DMS153 (cell line): ENCODE measurements around the gene PPIF.

Experiments
- DNase-seq: peaks from one replicate; lab custom pipeline; 2025; lab: John Stamatoyannopoulos, UW

The PPIF gene

DNA sequence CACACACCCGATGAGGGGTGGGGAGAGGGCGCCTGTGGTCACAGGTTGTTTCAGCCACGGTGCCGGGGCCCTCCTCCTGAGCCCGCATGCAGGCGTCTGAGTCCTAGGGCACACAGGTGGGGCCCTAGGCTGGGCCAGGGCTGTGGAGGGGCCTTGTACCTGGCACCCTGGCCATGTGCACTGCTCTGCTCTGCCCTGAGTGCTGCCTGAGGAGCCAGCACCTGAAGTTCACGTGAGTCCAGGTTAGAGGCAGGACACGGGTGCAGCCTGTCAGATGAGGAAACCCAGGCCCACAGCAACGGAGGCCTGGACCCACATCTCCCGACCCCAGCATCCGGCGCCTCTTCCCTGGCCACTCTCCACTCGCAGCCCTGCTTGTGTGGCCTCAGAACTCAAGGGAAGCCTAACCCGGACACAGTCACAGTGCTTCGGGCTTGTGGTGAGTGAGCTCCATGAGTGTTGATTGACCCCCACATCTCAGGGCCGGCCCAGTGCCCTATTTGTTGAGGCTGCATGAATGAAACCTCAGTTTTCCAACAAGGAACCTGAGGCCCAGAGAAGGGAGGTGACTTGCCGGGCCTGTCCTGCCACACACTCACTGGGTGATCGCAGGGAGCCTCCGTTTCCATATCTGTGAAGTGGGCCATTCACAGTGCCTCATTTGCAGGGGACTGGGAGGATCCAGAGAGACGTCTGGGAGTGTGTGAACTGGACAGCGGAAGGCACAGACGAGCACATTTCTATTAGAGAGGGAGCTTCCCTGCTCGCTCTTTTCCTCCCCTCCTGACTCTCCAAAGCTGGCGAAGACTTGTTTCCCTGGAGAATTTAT is 39.6 kb downstream of the PPIF start:
- no peak for DNase-seq

DNA sequence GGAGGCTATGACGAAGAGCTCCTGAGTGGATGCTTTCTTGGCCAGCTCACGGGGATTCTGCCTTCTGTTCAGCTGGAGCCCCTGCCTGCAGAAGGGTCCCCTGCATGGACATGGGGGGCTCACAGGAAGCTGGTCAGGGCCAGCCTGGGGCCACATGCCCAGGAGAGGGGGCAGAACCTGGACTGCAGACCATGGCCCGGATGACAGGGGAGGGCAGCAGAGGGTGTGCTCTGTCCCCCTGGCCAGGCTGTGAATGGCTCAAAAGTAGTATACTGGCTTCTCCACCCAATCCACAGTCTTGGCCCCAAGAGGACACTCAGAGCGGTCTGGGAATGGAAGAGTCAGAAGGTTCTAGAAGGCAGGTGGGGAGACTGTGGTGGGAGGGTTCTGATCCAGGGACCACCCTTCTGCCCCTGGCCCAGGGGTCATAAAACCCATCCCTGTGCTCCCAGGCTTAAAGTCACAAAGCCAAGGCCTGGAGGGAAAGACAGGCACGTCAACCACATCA is 40.3 kb downstream of the PPIF start:
- DNase-seq: no peak

DNA sequence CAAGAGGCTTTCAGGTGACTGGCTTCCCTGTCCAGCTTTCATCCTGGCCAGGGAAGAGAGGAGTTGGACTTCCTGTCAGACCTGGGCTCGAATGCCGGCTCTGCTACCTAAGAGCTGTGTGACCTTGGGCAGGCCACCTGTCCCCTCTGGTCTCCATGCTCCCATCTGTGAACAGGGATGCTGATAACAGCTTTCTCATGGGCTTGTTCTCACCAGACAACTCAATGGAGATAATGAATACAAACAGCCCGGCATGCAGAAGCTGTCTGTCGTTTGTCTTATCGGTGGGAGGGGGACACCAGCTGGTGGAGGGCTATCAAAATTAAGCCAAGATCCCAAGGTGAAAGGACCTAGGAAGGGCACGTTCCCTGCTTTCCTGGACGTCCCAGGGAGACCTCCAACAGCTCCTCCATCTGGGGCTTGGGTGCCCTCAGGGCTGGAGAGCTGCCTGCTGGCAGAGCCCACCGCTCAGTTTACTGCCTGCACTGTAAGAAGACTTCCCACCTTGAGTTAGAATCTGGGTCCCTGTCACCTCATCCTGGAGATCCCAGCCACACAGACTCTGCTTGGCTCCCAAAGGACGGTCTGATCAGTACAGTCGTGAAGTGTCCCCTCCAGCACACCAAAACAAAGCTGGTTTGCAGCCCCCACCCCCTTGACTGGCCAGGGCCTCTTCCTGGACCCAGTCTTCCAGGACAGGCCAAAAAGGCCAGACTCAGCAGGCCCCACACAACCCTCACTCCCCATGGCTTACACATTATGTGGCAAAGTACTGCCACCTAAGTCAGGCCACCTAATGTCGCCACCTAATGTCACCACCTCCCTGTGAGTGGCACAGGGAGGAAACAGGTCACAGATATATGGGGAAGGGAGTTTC is 40.9 kb downstream of the PPIF start:
- DNase-seq: no peak

DNA sequence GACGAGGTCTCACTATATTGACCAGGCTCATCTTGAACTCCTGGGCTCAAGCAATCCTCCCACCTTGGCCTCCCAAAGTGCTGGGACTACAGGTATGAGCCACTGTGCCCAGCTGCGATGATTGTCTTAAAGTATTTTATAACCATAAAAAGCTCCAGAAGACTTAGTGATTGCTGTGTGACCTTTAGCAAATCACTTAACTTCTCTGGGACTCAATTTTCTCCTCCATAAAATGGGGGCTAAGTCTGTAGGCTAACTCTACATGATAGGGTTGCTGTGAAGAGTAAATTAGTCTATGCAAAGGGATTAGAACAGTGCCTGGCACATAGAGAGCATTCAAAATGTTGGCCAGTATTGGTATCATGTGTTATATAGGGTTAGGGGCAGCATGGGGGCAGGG is 42.8 kb downstream of the PPIF start:
- no peak for DNase-seq

DNA sequence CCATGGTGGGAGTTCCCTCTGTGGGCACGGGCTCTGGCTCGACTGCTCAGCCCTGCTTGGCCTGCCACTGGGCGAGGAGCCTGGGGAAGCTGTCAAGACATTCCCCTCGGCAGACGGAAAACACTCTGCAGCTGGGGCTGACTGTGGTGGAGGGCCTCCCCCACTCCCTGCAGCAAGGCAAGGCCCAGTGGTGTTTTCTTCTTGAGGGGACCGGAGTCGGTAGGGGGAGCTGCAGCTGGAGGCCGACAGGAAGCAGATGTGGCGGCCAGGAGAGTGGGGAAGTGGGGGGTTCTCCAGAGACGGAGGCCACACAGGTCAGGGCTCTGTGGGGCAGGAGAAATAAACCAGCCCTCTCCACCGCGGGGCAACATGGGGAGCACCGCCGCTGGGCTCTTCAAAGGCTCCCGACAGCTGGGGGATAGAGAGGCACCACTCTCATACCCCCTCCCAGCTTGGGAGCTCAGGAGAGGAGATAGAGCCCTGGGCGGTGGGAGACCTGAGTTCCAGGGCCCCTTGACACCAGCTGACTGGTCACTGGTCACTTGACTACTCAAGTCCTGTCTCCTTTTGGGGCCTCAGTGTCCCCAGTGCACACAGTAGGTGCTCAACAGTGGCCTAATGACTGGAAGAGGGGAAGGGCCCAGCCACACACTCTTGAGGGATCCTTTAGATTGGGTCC is 43.4 kb downstream of the PPIF start:
- DNase-seq: no peak

DNA sequence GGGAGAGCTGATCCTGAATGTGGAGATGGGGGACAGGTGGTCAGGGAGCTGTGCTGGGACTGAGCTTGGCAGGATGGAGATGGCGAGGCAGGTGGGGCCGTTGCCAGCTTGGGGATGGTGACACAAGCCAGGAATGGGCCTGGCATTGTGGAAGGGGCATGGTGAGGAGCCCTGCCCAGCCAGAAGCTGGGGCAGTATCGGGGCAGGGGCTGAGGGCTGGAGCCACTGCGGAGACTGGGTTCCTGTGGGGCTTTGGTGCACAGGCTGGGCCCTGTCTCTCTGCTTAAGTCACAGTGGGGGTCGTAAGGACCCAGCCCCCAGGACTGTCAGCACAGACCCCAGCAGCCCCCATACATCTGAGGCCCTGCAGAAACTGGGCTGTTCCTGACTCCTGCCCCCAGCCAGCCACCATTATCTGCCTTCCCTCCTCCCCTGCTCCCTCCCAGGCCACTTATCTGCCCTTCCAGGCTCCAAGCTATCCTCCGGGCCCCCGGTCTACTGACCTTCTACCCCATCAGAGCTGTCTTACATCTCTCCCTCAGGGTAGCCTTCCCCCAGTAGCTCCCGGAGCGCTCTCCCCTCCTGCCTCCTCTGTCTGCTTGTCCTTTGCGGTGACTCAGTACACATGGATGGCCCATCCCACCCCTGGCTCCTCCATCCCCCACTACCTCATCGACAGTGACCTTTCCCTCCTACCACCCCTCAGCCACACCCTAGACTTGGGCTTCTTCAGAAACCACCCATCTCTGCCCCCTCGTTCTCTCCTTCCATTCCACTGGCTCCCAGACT is 44.2 kb downstream of the PPIF start:
- DNase-seq: no peak

DNA sequence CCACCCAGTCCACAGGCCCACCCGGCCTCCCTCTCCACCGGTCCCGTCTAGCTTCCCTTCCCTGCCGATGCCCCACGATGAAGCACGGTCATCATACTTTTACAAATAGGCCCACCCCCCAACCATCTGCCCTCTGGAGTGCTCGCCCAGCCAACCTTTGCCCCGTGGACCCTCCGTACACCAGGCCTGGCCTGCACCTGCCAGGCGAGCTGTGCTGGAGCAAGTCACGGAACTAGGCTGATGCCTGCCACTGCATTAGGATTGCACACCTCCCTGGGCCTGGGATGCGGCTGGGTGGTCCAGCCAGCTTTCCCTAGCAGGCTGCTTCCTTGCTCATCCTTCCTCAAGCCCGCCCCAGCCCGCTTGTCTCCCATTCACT is 44.7 kb downstream of the PPIF start:
- no peak for DNase-seq

DNA sequence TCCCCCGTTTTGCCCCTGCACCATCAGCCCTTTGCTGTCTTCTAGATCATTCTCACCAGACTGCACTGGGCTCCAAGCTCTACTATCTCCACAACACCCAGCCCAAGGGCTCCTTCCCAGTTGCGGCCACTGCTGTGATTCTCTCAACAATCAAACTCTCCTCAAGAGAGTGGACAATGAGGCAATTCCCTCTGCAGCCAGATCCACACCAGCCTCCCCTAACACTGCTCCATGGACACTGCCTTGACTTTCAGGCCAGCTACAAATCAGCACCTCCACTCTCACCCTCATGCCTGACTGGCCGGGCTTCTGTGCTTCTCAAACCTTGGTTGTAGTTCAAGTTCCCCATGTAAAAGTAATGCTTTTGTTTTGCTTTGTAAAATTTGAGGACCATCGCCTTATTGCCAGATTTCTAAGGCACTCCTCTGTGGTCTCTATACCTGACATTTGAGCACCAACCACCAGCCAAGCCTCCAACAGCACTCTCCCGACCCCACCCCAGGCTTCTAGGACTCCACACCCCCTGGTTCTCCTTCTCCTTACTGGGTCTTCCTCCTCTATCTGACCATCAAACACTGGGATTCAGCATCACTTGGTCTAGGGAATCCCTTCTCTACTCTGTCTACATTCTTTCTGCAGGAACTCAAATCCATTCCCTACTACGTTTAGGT is 45.4 kb downstream of the PPIF start:
- no peak for DNase-seq

DNA sequence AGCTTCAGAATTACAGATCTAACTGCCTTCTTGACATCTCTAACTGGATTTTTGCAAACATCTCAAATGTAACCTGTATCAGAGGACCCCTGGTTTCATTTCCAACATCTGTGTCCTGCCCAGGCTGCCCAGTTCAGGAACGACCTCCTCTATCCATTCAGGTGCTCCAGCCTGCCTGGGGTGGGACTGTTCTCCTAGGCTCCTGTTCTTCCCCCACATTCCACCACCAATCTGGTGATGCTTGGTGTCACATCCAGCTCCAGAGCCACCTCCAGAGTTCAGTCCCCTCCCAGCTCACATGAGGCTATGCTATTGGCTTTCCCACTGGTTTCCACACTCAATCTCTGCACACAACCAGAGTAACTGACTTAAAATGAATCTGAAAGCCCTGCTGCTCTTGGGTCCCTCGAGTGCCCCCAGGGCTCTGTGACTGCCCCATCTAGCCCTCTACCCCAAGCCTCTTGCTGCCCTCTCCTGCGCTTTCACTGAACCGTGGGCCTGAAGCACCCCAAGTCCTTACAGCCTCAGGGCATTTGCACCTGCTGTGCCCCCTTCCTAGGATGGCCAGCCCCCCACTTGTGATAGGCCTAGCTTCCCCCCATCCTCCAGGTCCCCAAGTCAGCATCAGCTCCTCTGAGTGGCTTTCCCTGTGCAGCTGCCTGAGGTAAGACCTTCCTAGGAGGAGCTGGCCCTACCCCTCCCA is 46.1 kb downstream of the PPIF start:
- no peak for DNase-seq

DNA sequence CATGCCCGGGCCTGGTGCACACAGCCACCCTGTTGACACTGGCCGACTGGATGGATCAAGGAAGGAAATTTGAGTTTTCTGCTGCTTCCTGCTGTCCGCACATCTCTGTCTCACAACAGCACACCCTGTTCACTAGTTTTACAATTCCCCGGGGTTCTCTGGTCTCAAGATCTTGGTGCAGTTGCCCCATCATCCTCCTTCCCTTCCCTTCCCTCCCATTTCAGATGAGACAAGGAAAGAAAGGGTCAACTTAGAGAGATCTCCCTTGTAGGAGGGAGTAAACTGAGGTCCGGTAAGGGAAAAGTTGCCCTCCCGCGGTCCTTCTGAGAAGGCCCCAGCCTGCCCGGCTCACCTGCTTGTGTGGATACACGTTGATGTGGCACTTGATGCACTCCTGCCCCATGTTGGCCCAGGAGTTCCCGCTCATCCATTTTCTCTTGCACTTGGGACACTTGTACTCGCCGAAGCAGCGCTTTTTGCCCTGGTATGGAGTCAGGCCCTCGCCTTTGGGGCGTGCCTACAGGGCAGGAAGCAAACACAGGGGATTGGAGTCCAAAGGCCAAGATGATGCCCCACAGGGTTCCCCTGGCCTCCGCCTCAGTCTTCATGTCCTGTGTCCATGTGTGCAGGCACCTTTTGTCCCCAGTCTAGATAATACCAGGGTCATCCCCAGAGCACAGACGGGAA is 46.8 kb downstream of the PPIF start:
- no peak for DNase-seq

DNA sequence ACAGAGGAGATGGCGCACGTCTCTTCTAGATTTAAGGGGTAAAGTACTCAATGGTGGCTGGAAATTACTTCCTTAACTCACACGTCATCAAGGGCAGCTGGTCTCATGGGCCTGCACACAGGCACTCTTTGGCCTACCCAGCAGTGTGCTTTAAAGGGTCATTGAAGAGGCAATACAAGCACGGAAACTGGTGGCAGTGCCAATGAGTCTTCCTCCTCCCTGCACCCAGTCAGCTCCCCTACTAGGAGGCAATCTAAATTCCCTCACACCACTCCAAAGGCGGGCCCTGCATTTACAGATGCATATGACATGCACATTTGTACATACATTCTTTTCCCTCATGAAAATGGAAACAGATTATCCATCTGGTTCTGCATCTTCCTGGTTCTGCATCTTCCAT is 47.4 kb downstream of the PPIF start:
- no peak for DNase-seq

DNA sequence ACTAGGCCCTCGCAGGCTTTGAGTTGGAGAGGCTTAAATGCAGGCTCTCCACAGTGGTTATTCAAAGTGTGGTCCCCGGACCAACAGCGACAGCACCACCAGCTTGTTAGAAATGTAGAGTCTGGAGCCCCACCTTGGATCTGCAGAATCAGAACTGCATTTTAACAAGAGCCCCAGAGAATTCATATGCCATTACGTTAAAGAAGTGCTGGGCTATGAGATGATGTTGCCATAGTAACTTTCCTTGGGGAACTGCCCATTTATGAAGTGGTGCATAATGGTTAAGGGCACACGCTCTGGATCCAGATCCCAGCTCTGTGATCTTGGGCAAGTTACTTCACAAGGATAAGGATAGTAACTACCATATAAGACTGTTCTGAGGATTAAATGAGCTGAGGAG is 49.3 kb downstream of the PPIF start:
- DNase-seq: no peak

DNA sequence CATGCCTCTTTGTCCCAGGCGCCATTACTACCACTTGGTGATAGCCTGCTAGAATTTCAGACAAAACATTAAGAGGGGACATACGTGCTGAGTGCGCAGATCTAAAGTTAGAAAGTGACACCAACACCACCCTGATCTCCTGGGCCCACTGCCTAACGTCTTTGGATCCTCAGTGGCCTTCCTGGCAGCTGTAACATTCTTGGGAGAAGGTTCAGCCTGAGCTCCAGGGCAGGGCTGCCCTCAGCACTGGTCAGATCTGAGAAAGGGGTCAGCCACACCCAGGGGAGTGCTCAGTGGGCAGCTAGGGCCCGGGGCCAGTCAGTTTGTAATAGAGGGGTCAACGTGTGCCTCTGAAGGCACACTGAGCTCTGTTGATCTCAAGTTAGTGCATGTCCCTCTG is 49.8 kb downstream of the PPIF start:
- DNase-seq: no peak

DNA sequence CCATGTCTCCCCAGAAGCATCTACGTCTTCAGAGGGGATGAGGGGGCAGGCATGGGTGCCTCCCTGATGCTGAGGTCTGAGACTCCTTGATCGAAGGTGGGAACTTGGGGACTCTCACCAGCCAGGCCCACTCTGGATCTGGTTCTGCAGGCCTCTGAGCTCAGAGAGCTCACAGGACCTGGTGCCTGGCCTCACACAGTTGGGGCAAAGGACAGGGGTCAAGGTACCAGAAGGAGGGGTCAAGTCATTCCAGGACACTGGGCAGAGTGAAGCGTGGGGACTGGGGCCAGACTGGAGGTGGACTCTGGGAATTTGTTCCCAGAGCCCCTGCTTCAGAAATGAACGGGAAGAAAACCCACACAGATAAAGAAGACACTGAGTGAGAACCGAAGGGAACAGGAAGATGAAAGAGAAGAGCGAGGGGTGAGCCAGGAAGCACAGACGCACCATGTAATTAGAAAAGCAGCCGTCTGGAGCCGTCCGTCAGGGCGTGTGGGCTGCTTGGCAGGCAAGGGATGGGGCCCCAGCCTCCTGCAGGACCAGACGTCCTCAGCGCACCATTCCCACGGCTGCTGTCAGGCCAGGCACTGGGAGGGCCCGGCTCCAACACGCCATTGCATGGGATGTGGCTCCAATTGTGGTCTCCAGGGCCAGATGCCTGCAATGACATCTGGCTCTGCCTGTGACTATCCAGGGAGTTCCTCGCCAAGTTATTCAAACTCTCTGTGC is 50.5 kb downstream of the PPIF start:
- no peak for DNase-seq

DNA sequence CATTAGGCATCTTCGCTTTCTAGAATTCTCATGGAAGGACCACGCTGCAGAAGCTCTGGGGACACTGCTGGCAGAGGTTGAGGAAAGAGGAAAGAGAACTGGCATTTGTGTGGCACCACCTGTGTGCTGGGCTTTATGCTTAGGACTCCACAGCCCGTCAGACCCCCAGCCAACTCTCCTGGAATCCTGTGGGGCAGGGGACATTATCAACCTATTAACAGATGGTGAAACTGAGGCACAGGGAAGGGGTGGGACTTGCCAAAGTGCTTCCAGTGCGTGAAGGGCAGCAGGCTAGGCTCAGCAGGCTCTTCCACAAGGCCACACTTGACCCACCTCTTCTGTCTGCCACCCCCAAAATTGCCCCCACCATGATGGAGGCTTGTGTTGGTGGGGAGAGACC is 51.4 kb downstream of the PPIF start:
- DNase-seq: no peak

DNA sequence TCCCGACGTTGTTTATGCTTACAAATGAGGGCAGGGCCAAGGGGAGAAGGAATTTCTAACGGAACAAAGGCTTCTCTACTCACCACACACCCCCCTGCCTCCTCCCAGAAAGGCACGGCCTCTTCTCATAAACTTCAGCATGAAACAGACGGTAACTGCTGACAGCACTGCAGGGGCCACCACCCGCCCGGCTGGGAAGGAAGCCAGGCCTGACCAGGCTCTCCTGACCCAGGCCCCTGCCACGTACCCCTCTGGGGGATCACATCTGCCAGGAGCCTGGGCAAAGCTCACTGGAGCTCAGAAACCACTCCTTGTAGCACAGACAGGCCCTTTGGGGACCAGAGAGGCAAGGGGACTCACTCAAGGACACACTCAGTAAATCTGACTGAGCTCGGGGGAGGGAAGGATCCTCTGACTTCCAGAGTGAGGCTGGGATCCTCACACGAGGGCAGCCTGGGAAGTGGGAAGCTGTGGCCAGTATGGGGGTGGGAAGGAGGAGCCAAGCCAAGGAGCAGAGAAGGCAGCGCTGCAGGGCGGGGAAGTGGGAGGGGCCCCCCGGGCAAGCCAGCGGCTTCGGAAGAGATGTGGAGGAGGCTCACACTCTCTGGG is 52.1 kb downstream of the PPIF start:
- DNase-seq: no peak

DNA sequence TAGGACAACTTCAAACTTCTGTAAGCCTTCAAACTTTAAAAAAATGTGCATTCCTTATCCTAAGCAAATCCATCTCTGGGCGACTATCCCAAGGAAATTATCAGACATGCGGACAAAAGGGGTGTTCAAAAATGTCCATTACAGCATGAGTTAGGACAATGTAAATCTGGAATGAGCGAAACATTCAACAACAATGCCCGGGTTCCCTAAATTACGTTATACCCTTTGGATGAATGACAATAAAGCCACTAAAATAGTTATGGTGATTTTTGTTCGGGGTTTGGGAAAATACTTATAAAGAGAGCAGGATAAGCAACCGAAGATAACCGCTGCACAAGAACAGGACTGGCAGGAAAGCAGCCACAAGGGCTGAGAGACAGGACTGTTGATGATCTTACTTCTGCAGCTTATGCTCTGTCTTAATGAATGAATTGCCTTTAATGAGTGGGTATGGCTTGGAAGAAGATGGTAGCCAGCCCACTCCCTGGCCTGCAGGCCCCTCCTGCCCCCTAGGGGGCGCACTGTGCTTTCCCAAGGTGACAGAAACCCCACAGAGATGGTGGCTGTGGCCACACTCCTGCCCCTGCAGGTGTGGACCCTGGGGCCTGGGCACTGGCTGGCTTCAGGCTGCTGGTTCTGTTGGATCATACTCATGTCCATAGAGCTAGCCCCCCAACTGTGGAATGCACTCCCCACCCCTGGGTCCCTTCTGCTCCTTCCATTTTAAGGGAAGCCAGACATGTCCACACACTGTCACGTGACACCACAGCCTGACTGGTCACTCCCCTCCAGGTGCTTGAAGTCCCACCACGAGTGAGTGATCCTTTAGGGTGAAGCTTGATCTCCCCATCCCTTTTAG is 53.1 kb downstream of the PPIF start:
- no peak for DNase-seq
